MCF 10A (cell line): ENCODE measurements around the gene CEND1. TPM values are rescaled to one million over a fixed set of nuclear protein-coding genes. Genes with fewer than 3 reads are reported as not detected.
A peak's percentile ranks its signal among the peaks of the same experiment; 100 is the strongest.

ENCODE experiments used
- BruUV-seq: library from RNA; stranded (reverse); fragments of 400-500 nt; replicated peaks from 2 replicates; lab custom pipeline; 2021; lab: Mats Ljungman, UMichigan
- CTCF ChIA-PET: fragments of 300-600 bp; sonication (Branson Sonifier 250); formaldehyde crosslinking; extraction: SDS; loops from one replicate; lab custom pipeline; 2021; ENCODE audit warnings: antibody characterized with exemption, inconsistent platforms; lab: Yijun Ruan, JAX
- POLR2A ChIA-PET: fragments of 300-600, 350-650 bp; sonication (Branson Sonifier 250); formaldehyde crosslinking; extraction: SDS; loops from one replicate; lab custom pipeline; 2020; ENCODE audit warnings: antibody characterized with exemption, inconsistent platforms; lab: Yijun Ruan, JAX
- DNase-seq: peaks from one replicate; pipeline ENCODE4 v3.0.0-alpha.2; 2018; ENCODE audit not compliant: unreplicated experiment
- H3K27ac Mint-ChIP-seq: one replicate; pipeline ENCODE4 v1.8.0; 2022; ENCODE audit warnings: mild to moderate bottlenecking, low read depth, mixed read lengths; ENCODE audit not compliant: unreplicated experiment
- H3K27me3 Mint-ChIP-seq: one replicate; pipeline ENCODE4 v1.8.0; 2022; ENCODE audit warnings: mixed read lengths; ENCODE audit not compliant: insufficient read depth, unreplicated experiment
- H3K36me3 Mint-ChIP-seq: one replicate; pipeline ENCODE4 v1.8.0; 2022; ENCODE audit warnings: mild to moderate bottlenecking, moderate library complexity, mixed read lengths; ENCODE audit not compliant: insufficient read depth, unreplicated experiment
- H3K4me1 Mint-ChIP-seq: one replicate; pipeline ENCODE4 v1.8.0; 2022; ENCODE audit warnings: mixed read lengths; ENCODE audit not compliant: insufficient read depth, unreplicated experiment
- H3K4me3 Mint-ChIP-seq: one replicate; pipeline ENCODE4 v1.8.0; 2022; ENCODE audit warnings: mild to moderate bottlenecking, moderate library complexity, mixed read lengths; ENCODE audit not compliant: unreplicated experiment
- H3K9me3 Mint-ChIP-seq: one replicate; pipeline ENCODE4 v1.8.0; 2022; ENCODE audit warnings: mixed read lengths; ENCODE audit not compliant: unreplicated experiment
- intact Hi-C: fragments of 100-400 bp; cut with micrococcal nuclease; formaldehyde crosslinking; loops from 2 replicates; pipeline ENCODE4 v1.14.1; 2022
- total RNA-seq: library from RNA; stranded (reverse); gene quantifications from 2 replicates; pipeline ENCODE4 v1.2.3, GENCODE V29; 2022
- TF ChIP-seq, protein P1 (sequence below): fragments of 200-600 bp; IDR thresholded peaks from one replicate; pipeline ENCODE4 v1.8.0; 2022; ENCODE audit warnings: antibody characterized with exemption, mild to moderate bottlenecking; ENCODE audit not compliant: unreplicated experiment

Gene CEND1
- total RNA-seq, 1 experiment from 2014 or later, result not detected

GRCh38 chr11:790721-791564 is 1.1 kb upstream of the CEND1 start:
- ChIA-PET CTCF (interaction anchor here (0.7 kb wide), 1 partner anchor 16 kb away, joined by 3 read pairs; no protein-coding TSS in a partner anchor), POLR2A (interaction anchor here (0.6 to 1.1 kb wide), 5 partner anchors 27 to 95 kb away, joined by 3 to 5 read pairs (median 3); partner anchors contain the start of gene TMEM80)
- intact Hi-C loops, result no loop called here
- DNase-seq, result no peak
- TSS peak; percentile 57 for BruUV-seq
- Mint-ChIP-seq H3K4me1 (no peaks in the 10 kb centered on the region), H3K36me3 (peaks cover 20% of the 10 kb centered on the region), H3K4me3 (no peak overlapping the region), H3K27ac (no peak overlapping the region), H3K9me3 (no peaks in the 10 kb centered on the region), H3K27me3 (no peaks in the 10 kb centered on the region)
- TF ChIP-seq, protein P1, sequence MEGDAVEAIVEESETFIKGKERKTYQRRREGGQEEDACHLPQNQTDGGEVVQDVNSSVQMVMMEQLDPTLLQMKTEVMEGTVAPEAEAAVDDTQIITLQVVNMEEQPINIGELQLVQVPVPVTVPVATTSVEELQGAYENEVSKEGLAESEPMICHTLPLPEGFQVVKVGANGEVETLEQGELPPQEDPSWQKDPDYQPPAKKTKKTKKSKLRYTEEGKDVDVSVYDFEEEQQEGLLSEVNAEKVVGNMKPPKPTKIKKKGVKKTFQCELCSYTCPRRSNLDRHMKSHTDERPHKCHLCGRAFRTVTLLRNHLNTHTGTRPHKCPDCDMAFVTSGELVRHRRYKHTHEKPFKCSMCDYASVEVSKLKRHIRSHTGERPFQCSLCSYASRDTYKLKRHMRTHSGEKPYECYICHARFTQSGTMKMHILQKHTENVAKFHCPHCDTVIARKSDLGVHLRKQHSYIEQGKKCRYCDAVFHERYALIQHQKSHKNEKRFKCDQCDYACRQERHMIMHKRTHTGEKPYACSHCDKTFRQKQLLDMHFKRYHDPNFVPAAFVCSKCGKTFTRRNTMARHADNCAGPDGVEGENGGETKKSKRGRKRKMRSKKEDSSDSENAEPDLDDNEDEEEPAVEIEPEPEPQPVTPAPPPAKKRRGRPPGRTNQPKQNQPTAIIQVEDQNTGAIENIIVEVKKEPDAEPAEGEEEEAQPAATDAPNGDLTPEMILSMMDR, result no peak

DNA sequence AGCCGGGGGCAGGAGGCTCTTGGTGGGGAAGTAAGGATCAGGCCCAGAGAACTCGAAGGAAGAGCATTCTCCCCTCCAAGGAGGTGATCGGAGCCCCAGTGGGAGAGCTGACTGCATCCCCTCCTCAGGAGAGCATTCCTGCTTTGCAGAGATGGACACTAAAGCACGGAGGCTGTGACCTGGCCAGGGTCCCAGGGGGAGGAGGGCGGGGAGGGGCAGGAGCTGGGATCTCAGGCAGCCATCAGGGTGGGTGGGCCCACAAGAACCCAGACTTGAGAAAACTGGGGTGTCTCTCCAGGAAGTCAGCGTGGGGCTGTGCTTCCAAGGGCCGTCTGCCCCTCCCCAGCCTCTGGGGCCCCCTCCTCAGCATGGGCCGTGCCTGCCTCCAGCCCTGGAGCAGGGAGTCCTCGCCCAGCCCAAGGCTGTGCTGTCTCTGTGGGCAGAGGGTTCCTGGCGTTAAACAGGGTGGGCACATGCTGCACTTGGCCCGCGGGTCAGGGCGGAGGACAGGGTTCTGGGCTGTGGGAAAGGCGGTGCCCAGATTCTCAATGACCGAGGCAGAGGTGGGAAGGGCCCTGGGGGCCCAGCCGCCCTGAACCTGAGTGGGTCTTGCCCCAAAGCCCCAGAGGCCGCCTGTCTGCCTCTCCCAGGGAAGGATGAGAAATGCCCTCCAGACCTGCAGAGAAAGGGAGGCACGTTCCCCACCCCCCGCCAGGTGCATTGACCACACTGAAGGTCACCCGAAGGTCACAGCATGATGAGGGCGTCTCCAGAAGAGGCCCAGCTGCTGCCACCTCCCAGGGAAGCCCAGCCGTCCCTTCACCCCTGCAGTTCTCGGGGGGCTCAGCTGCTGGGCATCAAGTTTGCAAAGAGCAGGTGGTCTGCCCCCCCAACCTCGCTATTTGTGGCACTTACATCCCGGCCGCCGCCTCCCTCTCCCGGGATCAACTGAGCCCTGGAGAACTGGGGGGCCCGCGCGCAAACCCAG is 643 bp downstream of the CEND1 start:
- ChIA-PET CTCF (no interaction called here), POLR2A (interaction anchor here (0.7 to 1.0 kb wide), 2 partner anchors 10 to 20 kb away, joined by 3 read pairs; no protein-coding TSS in a partner anchor)
- no TSS peak for BruUV-seq
- no peak overlapping the region for H3K27ac Mint-ChIP-seq
- H3K4me1 Mint-ChIP-seq, result no peaks in the 10 kb centered on the region
- H3K27me3 Mint-ChIP-seq, result no peaks in the 10 kb centered on the region
- H3K4me3 Mint-ChIP-seq, result no peak overlapping the region
- intact Hi-C loops, result no loop called here
- peaks cover 12% of the 10 kb centered on the region for H3K36me3 Mint-ChIP-seq
- DNase-seq, result no peak
- TF ChIP-seq, protein P1, result no peak
- H3K9me3 Mint-ChIP-seq, result no peaks in the 10 kb centered on the region

DNA sequence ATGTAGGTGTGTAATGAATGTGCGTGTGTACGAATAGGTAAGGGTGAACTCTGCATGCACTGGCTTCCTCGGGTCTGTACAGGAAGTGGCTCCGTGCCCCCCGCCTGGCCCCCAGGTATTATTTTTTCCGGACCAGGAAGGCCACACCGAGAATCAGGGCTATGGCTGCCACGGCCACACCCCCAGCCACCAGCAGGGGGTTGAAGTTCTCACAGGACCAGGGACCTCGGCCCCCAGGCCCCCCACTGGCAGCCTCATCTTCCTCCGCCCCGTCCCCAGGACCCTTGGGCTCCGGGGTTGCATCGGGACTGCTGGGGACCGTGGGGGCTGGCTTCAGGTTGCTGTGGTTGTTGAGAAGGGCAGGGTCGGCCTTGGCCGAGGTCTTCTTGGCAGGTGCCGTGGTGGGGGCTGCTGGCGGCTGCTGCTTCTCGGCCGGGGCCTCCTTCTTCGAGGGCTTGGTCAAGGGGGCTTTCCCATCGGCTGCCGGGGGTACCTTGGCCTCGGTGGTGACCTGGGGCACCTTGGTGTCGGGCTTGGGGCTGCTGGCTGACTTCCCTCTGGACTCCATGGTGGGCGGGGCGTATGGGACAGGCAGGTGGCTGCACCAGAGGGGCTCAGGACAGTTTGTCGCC is 1.8 kb downstream of the CEND1 start:
- CTCF ChIA-PET, result no interaction called here
- POLR2A ChIA-PET, result no interaction called here
- Mint-ChIP-seq H3K27ac (no peak overlapping the region), H3K4me1 (no peaks in the 10 kb centered on the region), H3K36me3 (peaks cover 19% of the 10 kb centered on the region), H3K9me3 (no peaks in the 10 kb centered on the region), H3K27me3 (no peaks in the 10 kb centered on the region), H3K4me3 (no peak overlapping the region)
- intact Hi-C loops, result no loop called here
- no peak for DNase-seq
- TF ChIP-seq, protein P1, result peak; percentile 12
- no TSS peak for BruUV-seq
